ENCODE measurements around the gene TUT4.

Gene TUT4

GRCh38 chr1:52469108-52469507 lies 83.8 kb downstream of the TUT4 start:
- no peak for DNase-seq
- in situ Hi-C loops (cut with HindIII; ENCODE audit: low pct_ligation_motif_present, low sequenced_read_pairs), result no loop called here
- Histone ChIP-seq H3K36me3 (replicated peaks) (no peaks in the 10 kb centered on the region), H3K27me3 (replicated peaks) (no peaks in the 10 kb centered on the region), H3K27ac (no peak overlapping the region), H3K4me3 (ENCODE audit: low read depth, low read length) (no peak overlapping the region)
- TF ChIP-seq, protein P1, sequence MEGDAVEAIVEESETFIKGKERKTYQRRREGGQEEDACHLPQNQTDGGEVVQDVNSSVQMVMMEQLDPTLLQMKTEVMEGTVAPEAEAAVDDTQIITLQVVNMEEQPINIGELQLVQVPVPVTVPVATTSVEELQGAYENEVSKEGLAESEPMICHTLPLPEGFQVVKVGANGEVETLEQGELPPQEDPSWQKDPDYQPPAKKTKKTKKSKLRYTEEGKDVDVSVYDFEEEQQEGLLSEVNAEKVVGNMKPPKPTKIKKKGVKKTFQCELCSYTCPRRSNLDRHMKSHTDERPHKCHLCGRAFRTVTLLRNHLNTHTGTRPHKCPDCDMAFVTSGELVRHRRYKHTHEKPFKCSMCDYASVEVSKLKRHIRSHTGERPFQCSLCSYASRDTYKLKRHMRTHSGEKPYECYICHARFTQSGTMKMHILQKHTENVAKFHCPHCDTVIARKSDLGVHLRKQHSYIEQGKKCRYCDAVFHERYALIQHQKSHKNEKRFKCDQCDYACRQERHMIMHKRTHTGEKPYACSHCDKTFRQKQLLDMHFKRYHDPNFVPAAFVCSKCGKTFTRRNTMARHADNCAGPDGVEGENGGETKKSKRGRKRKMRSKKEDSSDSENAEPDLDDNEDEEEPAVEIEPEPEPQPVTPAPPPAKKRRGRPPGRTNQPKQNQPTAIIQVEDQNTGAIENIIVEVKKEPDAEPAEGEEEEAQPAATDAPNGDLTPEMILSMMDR (IDR thresholded peaks at IDR 0.05; ENCODE audit: low read depth, low read length, missing control alignments), result no peak

DNA sequence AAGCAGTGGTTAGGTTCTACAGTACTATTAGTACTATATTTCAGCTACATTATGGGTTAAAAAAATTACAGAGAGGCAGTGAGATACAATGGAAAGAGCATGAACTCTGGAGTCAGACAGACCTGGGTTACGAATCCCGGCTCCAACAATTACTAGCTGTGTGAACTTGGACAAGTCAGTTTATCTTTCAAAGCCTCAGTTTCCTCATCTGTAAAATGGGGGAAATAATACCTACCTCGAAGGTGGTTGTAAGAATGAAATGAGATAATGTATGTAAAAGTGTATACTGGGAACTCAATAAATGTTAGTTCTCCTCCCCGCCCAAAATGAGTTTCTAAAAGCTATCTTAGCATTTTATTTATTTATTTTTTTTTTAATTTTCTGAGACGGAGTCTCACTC lies 89.0 kb downstream of the TUT4 start:
- H3K27me3 ChIP-seq (replicated peaks), result no peaks in the 10 kb centered on the region
- no peak overlapping the region for H3K27ac ChIP-seq
- no peak overlapping the region for H3K4me3 ChIP-seq (ENCODE audit: low read depth, low read length)
- in situ Hi-C loops (cut with HindIII; ENCODE audit: low pct_ligation_motif_present, low sequenced_read_pairs), result no loop called here
- H3K36me3 ChIP-seq (replicated peaks), result no peaks in the 10 kb centered on the region
- TF ChIP-seq, protein P1 (IDR thresholded peaks at IDR 0.05; ENCODE audit: low read depth, low read length, missing control alignments), result no peak
- no peak for DNase-seq

GRCh38 chr1:52461821-52462220 lies 91.1 kb downstream of the TUT4 start:
- in situ Hi-C loops (cut with HindIII; ENCODE audit: low pct_ligation_motif_present, low sequenced_read_pairs), result no loop called here
- Histone ChIP-seq H3K27ac (no peak overlapping the region), H3K36me3 (replicated peaks) (no peaks in the 10 kb centered on the region), H3K27me3 (replicated peaks) (no peaks in the 10 kb centered on the region), H3K4me3 (ENCODE audit: low read depth, low read length) (no peak overlapping the region)
- TF ChIP-seq, protein P1 (IDR thresholded peaks at IDR 0.05; ENCODE audit: low read depth, low read length, missing control alignments), result no peak
- no peak for DNase-seq

DNA sequence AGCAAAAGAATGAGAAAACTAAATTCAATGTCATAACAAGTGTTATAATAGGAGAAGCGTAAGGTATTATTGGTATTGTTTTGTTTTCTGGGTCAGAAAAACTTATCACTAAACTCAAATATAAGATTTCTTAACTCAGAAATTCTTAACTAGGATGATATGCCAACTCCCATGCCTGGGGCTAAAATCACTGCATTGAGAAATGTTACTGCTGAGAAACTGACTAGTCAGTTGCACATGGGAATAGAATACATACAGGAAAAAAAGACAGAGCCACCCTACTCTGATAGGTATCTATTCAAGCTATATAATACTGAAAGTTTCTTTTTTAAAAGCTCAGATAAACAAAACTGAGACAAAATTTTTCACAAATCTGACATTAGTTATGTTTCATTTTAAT lies 92.2 kb downstream of the TUT4 start:
- TF ChIP-seq, protein P1 (IDR thresholded peaks at IDR 0.05; ENCODE audit: low read depth, low read length, missing control alignments), result no peak
- Histone ChIP-seq H3K36me3 (replicated peaks) (no peaks in the 10 kb centered on the region), H3K27me3 (replicated peaks) (no peaks in the 10 kb centered on the region), H3K27ac (no peak overlapping the region), H3K4me3 (ENCODE audit: low read depth, low read length) (no peak overlapping the region)
- DNase-seq, result no peak
- in situ Hi-C loops (cut with HindIII; ENCODE audit: low pct_ligation_motif_present, low sequenced_read_pairs), result no loop called here

DNA sequence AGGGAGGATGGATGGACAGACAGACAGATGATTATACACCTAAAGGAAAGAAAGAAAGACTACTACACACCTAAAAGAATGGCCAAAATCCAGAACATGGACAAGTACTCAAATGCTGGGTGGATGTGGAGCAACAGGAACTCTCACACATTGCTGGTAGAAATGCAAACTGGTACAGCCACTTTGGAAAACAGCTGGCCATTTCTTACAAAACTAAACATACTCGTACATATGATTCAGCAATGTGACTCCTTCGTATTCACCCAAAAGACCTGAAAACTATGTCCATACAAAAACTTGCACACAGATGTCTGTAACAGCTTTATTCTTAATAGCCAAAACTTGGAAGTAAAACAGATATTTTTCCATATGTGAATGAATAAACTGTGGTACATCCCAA lies 97.2 kb downstream of the TUT4 start:
- Histone ChIP-seq H3K27ac (no peak overlapping the region), H3K27me3 (replicated peaks) (no peaks in the 10 kb centered on the region), H3K36me3 (replicated peaks) (no peaks in the 10 kb centered on the region), H3K4me3 (ENCODE audit: low read depth, low read length) (no peak overlapping the region)
- in situ Hi-C loops (cut with HindIII; ENCODE audit: low pct_ligation_motif_present, low sequenced_read_pairs), result no loop called here
- TF ChIP-seq, protein P1 (IDR thresholded peaks at IDR 0.05; ENCODE audit: low read depth, low read length, missing control alignments), result no peak
- no peak for DNase-seq

GRCh38 chr1:52454779-52455178 lies 98.1 kb downstream of the TUT4 start:
- Histone ChIP-seq H3K27ac (no peak overlapping the region), H3K27me3 (replicated peaks) (no peaks in the 10 kb centered on the region), H3K36me3 (replicated peaks) (no peaks in the 10 kb centered on the region), H3K4me3 (ENCODE audit: low read depth, low read length) (no peak overlapping the region)
- DNase-seq, result no peak
- in situ Hi-C loops (cut with HindIII; ENCODE audit: low pct_ligation_motif_present, low sequenced_read_pairs), result no loop called here
- TF ChIP-seq, protein P1 (IDR thresholded peaks at IDR 0.05; ENCODE audit: low read depth, low read length, missing control alignments), result no peak

All from brain microvascular endothelial cell (primary cell).